ENCODE measurements around the gene CD180.
A peak's percentile ranks its signal among the peaks of the same experiment; 100 is the strongest.

Gene CD180

DNA sequence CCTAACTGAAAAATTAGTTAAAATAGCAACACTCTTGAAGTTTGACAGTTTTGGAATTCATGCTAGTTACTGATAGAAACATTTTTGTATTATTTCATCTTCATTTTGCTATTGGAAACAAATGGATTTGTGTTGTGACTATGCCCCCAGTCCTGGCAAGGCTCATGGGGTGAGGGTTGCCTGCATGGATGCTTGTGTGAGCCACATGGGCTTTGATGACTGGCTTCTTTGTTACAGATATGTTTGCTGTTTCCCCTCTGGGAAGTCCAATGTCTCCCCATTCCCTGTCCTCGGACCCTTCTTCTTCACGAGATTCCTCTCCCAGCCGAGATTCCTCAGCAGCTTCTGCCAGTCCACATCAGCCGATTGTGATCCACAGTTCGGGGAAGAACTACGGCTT is 44.2 kb downstream of the CD180 start:
- H3K9ac ChIP-seq (ENCODE audit: low read length), result no peak overlapping the region
- H3F3A ChIP-seq (ENCODE audit: insufficient read depth, low read length), result no peaks in the 10 kb centered on the region
- no peaks in the 10 kb centered on the region for H3K27me3 ChIP-seq (replicated peaks; ENCODE audit: insufficient read depth, low read length)
- no peaks in the 10 kb centered on the region for H3K9me2 ChIP-seq (replicated peaks; ENCODE audit: insufficient read depth, low read length)
- H3K79me2 ChIP-seq (ENCODE audit: low read length), result no peaks in the 10 kb centered on the region
- H3K4me1 ChIP-seq (ENCODE audit: low read length), result no peaks in the 10 kb centered on the region
- H3K9me3 ChIP-seq (replicated peaks; ENCODE audit: insufficient read depth, low read length), result no peaks in the 10 kb centered on the region
- DNase-seq, result no peak
- TF ChIP-seq EZH2phosphoT487 (IDR thresholded peaks at IDR 0.05; ENCODE audit: low read length), result no peak
- TF ChIP-seq EZH2 (optimal IDR thresholded peaks at IDR 0.05; ENCODE audit: low read depth, low read length), result no peak
- TF ChIP-seq, protein P1, sequence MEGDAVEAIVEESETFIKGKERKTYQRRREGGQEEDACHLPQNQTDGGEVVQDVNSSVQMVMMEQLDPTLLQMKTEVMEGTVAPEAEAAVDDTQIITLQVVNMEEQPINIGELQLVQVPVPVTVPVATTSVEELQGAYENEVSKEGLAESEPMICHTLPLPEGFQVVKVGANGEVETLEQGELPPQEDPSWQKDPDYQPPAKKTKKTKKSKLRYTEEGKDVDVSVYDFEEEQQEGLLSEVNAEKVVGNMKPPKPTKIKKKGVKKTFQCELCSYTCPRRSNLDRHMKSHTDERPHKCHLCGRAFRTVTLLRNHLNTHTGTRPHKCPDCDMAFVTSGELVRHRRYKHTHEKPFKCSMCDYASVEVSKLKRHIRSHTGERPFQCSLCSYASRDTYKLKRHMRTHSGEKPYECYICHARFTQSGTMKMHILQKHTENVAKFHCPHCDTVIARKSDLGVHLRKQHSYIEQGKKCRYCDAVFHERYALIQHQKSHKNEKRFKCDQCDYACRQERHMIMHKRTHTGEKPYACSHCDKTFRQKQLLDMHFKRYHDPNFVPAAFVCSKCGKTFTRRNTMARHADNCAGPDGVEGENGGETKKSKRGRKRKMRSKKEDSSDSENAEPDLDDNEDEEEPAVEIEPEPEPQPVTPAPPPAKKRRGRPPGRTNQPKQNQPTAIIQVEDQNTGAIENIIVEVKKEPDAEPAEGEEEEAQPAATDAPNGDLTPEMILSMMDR (IDR thresholded peaks at IDR 0.05; ENCODE audit: low read length), result no peak
- no peak overlapping the region for H3K27ac ChIP-seq (ENCODE audit: low read length)
- no peaks in the 10 kb centered on the region for H3K36me3 ChIP-seq (replicated peaks; ENCODE audit: insufficient read depth, low read length)
- H3K4me2 ChIP-seq (ENCODE audit: low read depth, low read length), result no peak overlapping the region
- no peak overlapping the region for H3K4me3 ChIP-seq (ENCODE audit: low read length)
- H2AFZ ChIP-seq (ENCODE audit: low read length), result no peak overlapping the region
- H4K20me1 ChIP-seq (ENCODE audit: insufficient read depth, low read length), result no peaks in the 10 kb centered on the region

DNA sequence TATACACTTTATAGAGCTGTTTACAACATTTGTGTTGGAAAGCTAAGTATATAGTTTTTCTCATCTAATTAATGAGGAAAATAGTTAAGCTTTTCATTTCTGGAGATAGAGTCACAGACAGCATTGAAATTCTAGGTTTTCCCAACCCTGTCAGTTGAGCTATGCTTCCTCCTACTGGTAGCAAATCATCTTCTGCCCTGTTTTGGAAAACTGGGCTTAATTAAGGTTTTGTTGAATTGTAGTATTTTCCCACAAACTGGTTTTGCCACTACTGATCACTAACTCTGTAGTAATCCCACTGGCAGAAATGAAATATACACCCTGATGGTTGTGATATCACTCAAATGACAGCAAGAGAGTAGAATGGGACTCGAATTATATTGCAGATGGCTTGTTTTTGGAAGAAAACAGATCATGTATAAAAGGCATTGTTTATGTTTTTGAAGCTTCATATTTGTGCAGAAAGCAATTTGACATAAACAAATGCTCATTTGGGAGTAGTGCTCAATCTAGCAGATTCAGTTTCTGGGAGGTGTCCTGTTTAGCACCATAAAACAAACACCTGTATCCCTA is 46.6 kb downstream of the CD180 start:
- Histone ChIP-seq H3K4me2 (ENCODE audit: low read depth, low read length) (no peak overlapping the region), H3K27ac (ENCODE audit: low read length) (no peak overlapping the region), H4K20me1 (ENCODE audit: insufficient read depth, low read length) (no peaks in the 10 kb centered on the region), H3K4me3 (ENCODE audit: low read length) (no peak overlapping the region), H3K9me2 (replicated peaks; ENCODE audit: insufficient read depth, low read length) (no peaks in the 10 kb centered on the region), H3K79me2 (ENCODE audit: low read length) (no peaks in the 10 kb centered on the region), H3K4me1 (ENCODE audit: low read length) (no peaks in the 10 kb centered on the region), H3K36me3 (replicated peaks; ENCODE audit: insufficient read depth, low read length) (no peaks in the 10 kb centered on the region), H3K27me3 (replicated peaks; ENCODE audit: insufficient read depth, low read length) (no peaks in the 10 kb centered on the region), H3K9me3 (replicated peaks; ENCODE audit: insufficient read depth, low read length) (no peaks in the 10 kb centered on the region), H2AFZ (ENCODE audit: low read length) (no peak overlapping the region), H3F3A (ENCODE audit: insufficient read depth, low read length) (no peaks in the 10 kb centered on the region), H3K9ac (ENCODE audit: low read length) (no peak overlapping the region)
- DNase-seq, result no peak
- TF ChIP-seq EZH2 (optimal IDR thresholded peaks at IDR 0.05; ENCODE audit: low read depth, low read length), result no peak
- TF ChIP-seq, protein P1 (IDR thresholded peaks at IDR 0.05; ENCODE audit: low read length), result peak; percentile 24

DNA sequence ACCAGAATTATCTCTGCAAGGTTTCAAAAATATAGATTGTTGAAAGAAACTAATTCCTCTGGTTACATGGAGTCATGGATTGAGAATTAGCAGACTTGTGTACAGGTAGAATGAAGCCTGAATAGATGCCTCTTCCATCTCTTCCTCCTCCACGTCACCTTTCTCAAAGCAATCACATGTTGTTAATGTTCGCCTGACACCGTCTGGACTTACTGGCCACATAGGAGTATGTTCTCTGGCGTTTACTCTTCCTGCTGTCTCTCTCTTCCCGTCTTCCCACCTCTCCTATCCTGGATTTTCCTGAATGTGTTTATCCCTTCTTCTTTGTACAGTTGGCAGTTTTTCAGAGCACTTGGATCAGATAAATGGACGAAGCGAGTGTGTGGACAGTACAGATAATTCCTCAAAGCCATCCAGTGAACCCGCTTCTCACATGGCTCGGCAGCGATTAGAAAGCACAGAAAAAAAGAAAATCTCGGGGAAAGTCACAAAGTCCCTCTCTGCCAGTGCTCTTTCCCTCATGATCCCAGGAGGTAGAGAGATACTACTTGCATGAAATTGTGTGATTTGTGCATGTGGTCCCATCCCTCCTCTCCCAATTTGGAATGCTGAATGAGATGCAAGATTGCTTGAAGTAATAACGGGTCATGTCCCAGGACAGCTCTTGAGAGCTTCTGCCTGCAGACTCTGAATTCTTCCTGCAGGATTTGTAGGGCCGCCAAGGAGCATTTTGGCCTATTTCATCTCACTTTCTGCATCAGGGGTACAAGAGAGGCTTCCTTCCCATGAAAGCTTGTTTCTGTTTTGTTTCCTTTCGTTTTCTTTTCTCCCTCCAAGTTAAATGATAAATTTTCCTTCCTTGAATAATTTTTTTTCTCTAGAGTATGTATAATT is 47.3 kb downstream of the CD180 start:
- H3K36me3 ChIP-seq (replicated peaks; ENCODE audit: insufficient read depth, low read length), result no peaks in the 10 kb centered on the region
- H3K4me2 ChIP-seq (ENCODE audit: low read depth, low read length), result no peak overlapping the region
- H3K4me1 ChIP-seq (ENCODE audit: low read length), result no peaks in the 10 kb centered on the region
- H3F3A ChIP-seq (ENCODE audit: insufficient read depth, low read length), result no peaks in the 10 kb centered on the region
- H3K9ac ChIP-seq (ENCODE audit: low read length), result no peak overlapping the region
- H3K27me3 ChIP-seq (replicated peaks; ENCODE audit: insufficient read depth, low read length), result no peaks in the 10 kb centered on the region
- H3K4me3 ChIP-seq (ENCODE audit: low read length), result no peak overlapping the region
- H2AFZ ChIP-seq (ENCODE audit: low read length), result no peak overlapping the region
- H3K9me2 ChIP-seq (replicated peaks; ENCODE audit: insufficient read depth, low read length), result no peaks in the 10 kb centered on the region
- H3K79me2 ChIP-seq (ENCODE audit: low read length), result no peaks in the 10 kb centered on the region
- TF ChIP-seq EZH2 (optimal IDR thresholded peaks at IDR 0.05; ENCODE audit: low read depth, low read length) (no peak), EZH2phosphoT487 (IDR thresholded peaks at IDR 0.05; ENCODE audit: low read length) (no peak)
- TF ChIP-seq, protein P1 (IDR thresholded peaks at IDR 0.05; ENCODE audit: low read length), result no peak
- H3K9me3 ChIP-seq (replicated peaks; ENCODE audit: insufficient read depth, low read length), result no peaks in the 10 kb centered on the region
- H4K20me1 ChIP-seq (ENCODE audit: insufficient read depth, low read length), result no peaks in the 10 kb centered on the region
- DNase-seq, result no peak
- no peak overlapping the region for H3K27ac ChIP-seq (ENCODE audit: low read length)

Measured in MM.1S (cell line).